Measurements from ENCODE around the gene PNKD.

- TF ChIP-seq CTCF (IDR thresholded peaks at IDR 0.05) = no peak
- TF ChIP-seq POLR2A (IDR thresholded peaks at IDR 0.05) = no peak
- TF ChIP-seq EP300 (IDR thresholded peaks at IDR 0.05) = no peak
- peak in 1 of 3 donors; percentile 16 for TF ChIP-seq POLR2AphosphoS5 (IDR thresholded peaks at IDR 0.05)
Observed at GRCh38 chr2:218234521-218234920, 35.8 kb upstream of the PNKD start.

Data from stomach (tissue), 4 donors.